D721Med (cell line): Measurements from ENCODE around the gene HS2ST1.

Experiments used
- DNase-seq: peaks from one replicate; pipeline ENCODE4 v3.0.0; 2011; ENCODE audit warnings: low spot score; ENCODE audit not compliant: insufficient read length
- FAIRE-seq: peaks from 2 replicates; lab custom pipeline; 2011; peaks lifted over from hg19 to GRCh38; lab: Jason Lieb, UNC
- CTCF ChIP-seq: IDR thresholded peaks from 2 replicates; pipeline ENCODE4 v1.5.1; 2012; ENCODE audit warnings: mild to moderate bottlenecking, control low read depth; ENCODE audit not compliant: insufficient read depth; ENCODE audit errors: missing control alignments

The HS2ST1 gene

GRCh38 chr1:87077959-87078639 lies 163.7 kb downstream of the HS2ST1 start:
- FAIRE-seq (no peak), DNase-seq (no peak)
- no peak for TF ChIP-seq CTCF

DNA sequence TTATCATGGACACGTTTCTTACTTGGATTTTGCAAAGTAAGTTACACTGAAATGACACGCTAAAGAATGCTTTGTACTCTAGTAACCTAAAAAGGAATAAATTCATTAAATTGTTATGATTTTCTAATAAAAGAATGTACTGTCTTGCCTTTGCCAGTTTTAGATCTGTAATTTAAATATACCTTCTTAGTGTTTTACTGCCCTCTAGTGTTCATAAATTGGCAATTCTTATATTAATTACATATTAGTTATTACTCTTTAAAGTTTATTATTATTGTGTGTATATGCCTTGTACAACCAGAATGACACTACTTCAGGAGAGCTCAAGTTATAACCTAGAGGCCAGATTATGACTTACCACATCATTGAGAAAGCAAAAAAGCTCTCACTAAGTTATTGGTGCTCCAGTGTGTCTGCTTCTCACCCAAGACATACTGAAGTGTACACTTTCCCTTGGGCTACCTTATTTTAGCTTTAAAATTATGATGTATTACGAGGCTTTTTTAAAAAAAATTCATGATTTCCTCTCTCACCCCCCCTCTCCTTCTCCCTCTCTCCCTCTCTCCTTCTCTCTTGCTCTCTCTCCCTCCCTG lies 169.9 kb downstream of the HS2ST1 start:
- DNase-seq, result no peak
- peak; percentile 56 for TF ChIP-seq CTCF
- FAIRE-seq, result no peak

DNA sequence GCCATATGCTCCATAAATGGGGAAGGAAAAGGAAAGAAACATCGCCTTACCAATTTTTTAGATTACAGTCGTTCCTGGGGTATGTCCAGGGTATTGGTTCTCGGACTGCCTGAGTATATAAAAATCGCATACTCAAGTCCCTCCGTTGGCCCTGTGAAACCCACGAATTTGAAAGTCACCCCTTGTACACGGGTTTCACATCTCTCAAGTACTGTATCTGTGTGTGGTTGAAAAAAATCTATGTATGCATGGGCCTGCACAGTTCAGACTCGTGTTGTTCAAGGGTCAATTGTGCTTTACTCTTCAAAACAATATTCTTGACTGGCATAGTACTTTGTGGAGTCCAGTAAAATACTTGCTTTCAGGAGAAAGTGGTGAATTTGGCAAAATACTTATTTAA lies 171.7 kb downstream of the HS2ST1 start:
- no peak for TF ChIP-seq CTCF
- DNase-seq (no peak), FAIRE-seq (peak; percentile 25)

GRCh38 chr1:87089070-87089736 lies 174.8 kb downstream of the HS2ST1 start:
- DNase-seq (no peak), FAIRE-seq (no peak)
- TF ChIP-seq CTCF, result no peak

- TF ChIP-seq CTCF, result no peak
- FAIRE-seq (no peak), DNase-seq (no peak)
Measured at GRCh38 chr1:87089823-87090222, 175.4 kb downstream of the HS2ST1 start.

GRCh38 chr1:87091425-87091824 lies 177.0 kb downstream of the HS2ST1 start:
- TF ChIP-seq CTCF, result no peak
- no peak for FAIRE-seq
- DNase-seq, result no peak

- TF ChIP-seq CTCF, result no peak
- FAIRE-seq (no peak), DNase-seq (no peak)
Measured at GRCh38 chr1:87092846-87093245, 178.4 kb downstream of the HS2ST1 start.
